ENCODE measurements around the gene PEPD. TPM values are rescaled to one million over a fixed set of nuclear protein-coding genes. Genes with fewer than 3 reads are reported as not detected.

Gene PEPD
- total RNA-seq, 2 donors from 2014 or later, result 52.2 to 67.9 TPM

- no peak overlapping the region for H3K27ac ChIP-seq (ENCODE audit: low read depth, low read length)
- no peak overlapping the region for H3K9ac ChIP-seq (ENCODE audit: extremely low read depth, low read length, poor library complexity, severe bottlenecking)
- no peaks in the 10 kb centered on the region for H3K4me1 Mint-ChIP-seq
- no peak overlapping the region for H3K4me3 Mint-ChIP-seq
- peak; percentile 27 for DNase-seq
- no peaks in the 10 kb centered on the region for H3K9me3 ChIP-seq (ENCODE audit: control insufficient read depth, low read length)
- H3K9me3 Mint-ChIP-seq, result no peaks in the 10 kb centered on the region
- no peak overlapping the region for H3K4me3 ChIP-seq (ENCODE audit: low read length)
- no peaks in the 10 kb centered on the region for H3K27me3 ChIP-seq (ENCODE audit: control insufficient read depth, insufficient read depth, low read length, poor library complexity, severe bottlenecking)
- H3K27me3 Mint-ChIP-seq (ENCODE audit: insufficient read depth), result no peaks in the 10 kb centered on the region
- TF ChIP-seq CTCF (conservative IDR thresholded peaks at IDR 0.05), result no peak
- peaks cover 7% of the 10 kb centered on the region for H3K36me3 Mint-ChIP-seq (ENCODE audit: low read depth)
- H3K4me1 ChIP-seq (ENCODE audit: control insufficient read depth, insufficient read depth, low read length), result no peaks in the 10 kb centered on the region
- 93 to 96% methylated on average over 4 to 19 of the region's 20 CpGs for WGBS, 2 experiments (ENCODE audit: insufficient coverage in 1 of 2, insufficient read length in 1 of 2)
- peaks cover 4% of the 10 kb centered on the region for H3K36me3 ChIP-seq (ENCODE audit: control insufficient read depth, insufficient read depth, low read length)
- no peak overlapping the region for H3K27ac Mint-ChIP-seq
These were observed 52.2 kb downstream of the PEPD start for GRCh38 chr19:33469171-33470039.

GRCh38 chr19:33468361-33469170 lies 53.0 kb downstream of the PEPD start:
- Histone ChIP-seq H3K9ac (ENCODE audit: extremely low read depth, low read length, poor library complexity, severe bottlenecking) (no peak overlapping the region), H3K27me3 (ENCODE audit: control insufficient read depth, insufficient read depth, low read length, poor library complexity, severe bottlenecking) (no peaks in the 10 kb centered on the region), H3K27ac (ENCODE audit: low read depth, low read length) (no peak overlapping the region), H3K9me3 (ENCODE audit: control insufficient read depth, low read length) (no peaks in the 10 kb centered on the region), H3K4me3 (ENCODE audit: low read length) (no peak overlapping the region), H3K36me3 (ENCODE audit: control insufficient read depth, insufficient read depth, low read length) (peaks cover under 1% of the 10 kb centered on the region), H3K4me1 (ENCODE audit: control insufficient read depth, insufficient read depth, low read length) (no peaks in the 10 kb centered on the region)
- Mint-ChIP-seq H3K4me1 (no peaks in the 10 kb centered on the region), H3K36me3 (ENCODE audit: low read depth) (peaks cover 7% of the 10 kb centered on the region), H3K27me3 (ENCODE audit: insufficient read depth) (no peaks in the 10 kb centered on the region), H3K9me3 (no peaks in the 10 kb centered on the region), H3K27ac (no peak overlapping the region), H3K4me3 (no peak overlapping the region)
- WGBS, 2 experiments (ENCODE audit: insufficient coverage in 1 of 2, insufficient read length in 1 of 2), result 93 to 94% methylated on average over 23 to 31 of the region's 31 CpGs
- peak; percentile 39 for DNase-seq
- no peak for TF ChIP-seq CTCF (conservative IDR thresholded peaks at IDR 0.05)

- Mint-ChIP-seq H3K27ac (no peak overlapping the region), H3K4me1 (no peaks in the 10 kb centered on the region), H3K9me3 (no peaks in the 10 kb centered on the region), H3K4me3 (no peak overlapping the region), H3K27me3 (ENCODE audit: insufficient read depth) (no peaks in the 10 kb centered on the region), H3K36me3 (ENCODE audit: low read depth) (peaks cover 7% of the 10 kb centered on the region)
- Histone ChIP-seq H3K4me1 (ENCODE audit: control insufficient read depth, insufficient read depth, low read length) (no peaks in the 10 kb centered on the region), H3K9ac (ENCODE audit: extremely low read depth, low read length, poor library complexity, severe bottlenecking) (no peak overlapping the region), H3K9me3 (ENCODE audit: control insufficient read depth, low read length) (no peaks in the 10 kb centered on the region), H3K4me3 (ENCODE audit: low read length) (no peak overlapping the region), H3K27ac (ENCODE audit: low read depth, low read length) (no peak overlapping the region), H3K36me3 (ENCODE audit: control insufficient read depth, insufficient read depth, low read length) (peaks cover 8% of the 10 kb centered on the region), H3K27me3 (ENCODE audit: control insufficient read depth, insufficient read depth, low read length, poor library complexity, severe bottlenecking) (no peaks in the 10 kb centered on the region)
- WGBS, 2 experiments (ENCODE audit: insufficient coverage in 1 of 2, insufficient read length in 1 of 2), result 89 to 95% methylated on average over 7 to 11 of the region's 11 CpGs
- DNase-seq, result peak; percentile 35
- TF ChIP-seq CTCF (conservative IDR thresholded peaks at IDR 0.05), result no peak
These were observed 53.7 kb downstream of the PEPD start for GRCh38 chr19:33467851-33468250.

All from endodermal cell (in vitro differentiated cells).